Urothelium cell line (cell line): ENCODE measurements around the gene CMTM7.
A peak's percentile ranks its signal among the peaks of the same experiment; 100 is the strongest.

Experiments used
- DNase-seq: peaks from one replicate; pipeline ENCODE4 v3.0.0; 2011; ENCODE audit warnings: low spot score, mixed read lengths
- FAIRE-seq: peaks from 2 replicates; lab custom pipeline; 2011; peaks lifted over from hg19 to GRCh38; lab: Jason Lieb, UNC

CMTM7 gene

DNA sequence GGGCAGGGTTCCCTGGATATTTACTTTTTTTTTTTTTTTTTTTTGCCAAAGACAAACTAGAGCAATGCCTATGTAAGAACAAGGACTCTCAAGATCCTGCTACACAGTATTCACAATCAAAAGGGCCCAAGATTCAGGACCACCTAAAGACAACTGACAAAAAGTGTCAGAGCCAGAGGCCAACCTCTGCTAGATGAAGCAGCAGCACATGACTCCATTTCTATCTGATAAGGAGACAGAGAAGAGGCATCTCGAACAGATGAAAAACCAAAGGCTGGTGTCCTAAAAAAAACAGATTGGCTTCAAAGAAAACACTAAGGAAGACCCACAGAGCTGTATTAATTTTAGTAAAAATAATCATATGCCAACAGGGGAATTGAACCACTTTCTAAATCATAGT, 91.0 kb downstream of the CMTM7 start:
- no peak for FAIRE-seq
- no peak for DNase-seq

DNA sequence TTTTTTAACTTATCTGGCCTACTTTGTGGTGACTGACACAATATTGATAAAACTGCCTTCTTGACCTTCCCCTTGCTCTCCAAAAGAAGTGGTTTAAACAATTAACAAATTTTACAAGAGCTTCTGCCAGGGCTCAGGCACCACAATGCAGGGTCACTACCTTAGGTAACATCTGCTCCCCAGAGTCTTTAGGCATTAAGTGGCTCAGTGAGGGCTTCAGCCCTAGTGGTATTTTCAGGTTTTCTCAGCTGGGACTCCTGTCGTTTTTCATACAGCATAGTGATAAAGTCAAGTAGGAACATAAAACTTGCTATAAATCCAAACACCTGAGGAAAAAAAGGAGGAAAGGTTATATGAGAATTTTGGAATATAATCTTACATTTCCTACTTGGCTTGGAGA, 92.1 kb downstream of the CMTM7 start:
- no peak for FAIRE-seq
- DNase-seq = no peak

DNA sequence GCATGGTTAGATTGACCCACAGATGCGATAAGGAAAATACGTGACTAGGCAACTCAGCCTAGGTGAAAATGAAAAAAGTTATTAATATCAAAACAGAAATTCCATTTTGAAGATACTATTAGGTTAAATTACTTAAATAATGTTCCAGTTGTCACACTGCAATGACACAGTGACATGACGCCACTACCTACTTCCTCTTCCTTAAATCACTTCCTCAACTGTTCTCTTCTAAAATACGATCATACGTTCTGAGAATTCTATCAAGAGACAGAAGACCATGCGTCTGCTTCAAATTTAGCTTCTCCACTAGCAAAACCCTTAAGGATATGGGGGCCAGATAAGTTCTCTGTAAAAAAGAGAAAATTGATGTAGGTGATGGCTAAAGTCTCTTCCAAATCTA, 92.8 kb downstream of the CMTM7 start:
- no peak for FAIRE-seq
- DNase-seq = no peak

DNA sequence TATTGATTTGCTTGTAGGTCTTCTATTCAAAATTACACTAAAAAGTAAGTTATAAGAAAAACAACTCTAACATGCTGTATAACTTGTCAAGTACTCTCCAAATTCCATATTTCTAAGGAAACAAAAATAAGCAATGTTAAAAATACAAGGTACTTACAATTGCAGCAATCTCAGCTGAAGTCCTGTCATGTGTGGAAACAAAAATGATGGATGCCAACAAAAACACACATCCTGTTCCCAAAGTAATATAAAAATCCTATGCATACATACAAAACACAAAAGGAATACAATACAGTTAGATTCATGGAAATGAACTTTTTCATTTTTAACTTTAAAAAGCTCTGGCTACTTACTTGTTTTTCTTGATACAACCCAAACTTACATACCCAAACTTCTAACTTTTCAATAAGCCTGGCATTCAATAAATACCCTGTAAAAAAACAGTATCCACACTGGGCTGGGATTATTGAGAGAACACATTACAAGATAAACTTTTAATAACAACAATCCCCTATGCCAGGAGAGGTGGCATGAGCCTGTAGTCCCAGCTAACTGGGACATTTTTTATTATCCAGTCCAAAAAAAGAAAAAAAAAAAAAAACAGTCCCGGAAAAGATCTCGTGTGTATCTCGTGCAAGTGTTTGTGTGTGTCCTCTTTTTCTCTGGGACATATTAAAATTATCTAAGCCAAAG, 96.3 kb downstream of the CMTM7 start:
- DNase-seq (no peak), FAIRE-seq (no peak)

DNA sequence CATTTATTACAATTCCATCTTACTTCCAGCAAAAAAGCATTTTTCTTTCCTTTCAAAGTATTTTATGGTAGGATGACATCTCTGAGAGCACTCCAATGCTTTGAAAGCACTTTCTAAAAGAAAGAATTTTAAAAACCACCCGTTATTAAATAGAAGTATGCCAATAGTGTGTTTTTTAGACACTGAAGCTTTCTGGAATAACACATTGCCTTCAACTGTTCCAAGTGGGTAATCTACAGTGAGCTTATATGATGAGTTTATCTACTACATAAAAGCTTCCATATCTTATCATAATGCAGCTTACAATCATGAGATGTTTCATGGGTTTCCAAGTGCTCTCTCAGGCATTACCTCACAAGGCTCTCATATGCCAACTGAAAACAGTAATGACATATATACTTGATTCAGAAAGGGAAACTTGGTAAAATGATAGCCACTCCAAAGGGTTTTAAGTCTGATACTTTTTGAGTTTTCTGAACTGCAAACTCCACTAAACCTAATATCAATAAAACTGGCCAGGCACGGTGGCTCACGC, 96.9 kb downstream of the CMTM7 start:
- FAIRE-seq (no peak), DNase-seq (no peak)

DNA sequence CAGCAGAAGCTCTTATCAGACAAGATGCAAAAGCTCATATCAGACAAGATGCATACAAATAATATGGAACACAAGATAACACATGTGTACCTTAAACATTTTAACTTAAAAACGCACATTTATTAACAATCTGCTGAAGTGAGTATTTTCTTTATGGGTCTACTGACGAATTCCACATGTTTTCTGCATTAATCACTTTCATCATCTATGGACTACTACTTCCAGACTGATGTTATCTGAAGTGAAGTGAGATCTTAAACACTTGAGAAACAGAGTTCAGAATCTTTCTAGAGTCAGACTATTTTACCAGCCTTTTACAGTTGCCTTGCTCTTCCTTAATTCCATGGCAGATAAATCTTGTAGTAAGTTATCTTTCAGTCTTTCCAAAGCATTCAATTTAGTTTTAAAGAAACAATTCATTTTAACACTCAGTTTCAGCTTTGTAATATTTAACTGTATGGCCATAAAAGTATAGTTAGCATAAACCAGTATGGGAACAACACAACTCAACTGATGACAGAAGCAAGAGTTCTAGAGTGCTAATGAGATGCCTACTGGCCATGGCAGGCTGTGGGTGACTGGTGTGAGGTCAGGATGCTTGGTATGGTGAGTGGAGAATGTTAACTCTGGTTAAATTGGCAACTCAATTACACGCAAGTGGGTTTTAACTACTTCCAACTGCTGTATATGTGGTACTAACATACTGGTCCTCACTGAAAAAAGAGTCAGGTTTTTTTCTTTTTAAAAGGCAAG, 101.2 kb downstream of the CMTM7 start:
- no peak for FAIRE-seq
- DNase-seq = no peak

DNA sequence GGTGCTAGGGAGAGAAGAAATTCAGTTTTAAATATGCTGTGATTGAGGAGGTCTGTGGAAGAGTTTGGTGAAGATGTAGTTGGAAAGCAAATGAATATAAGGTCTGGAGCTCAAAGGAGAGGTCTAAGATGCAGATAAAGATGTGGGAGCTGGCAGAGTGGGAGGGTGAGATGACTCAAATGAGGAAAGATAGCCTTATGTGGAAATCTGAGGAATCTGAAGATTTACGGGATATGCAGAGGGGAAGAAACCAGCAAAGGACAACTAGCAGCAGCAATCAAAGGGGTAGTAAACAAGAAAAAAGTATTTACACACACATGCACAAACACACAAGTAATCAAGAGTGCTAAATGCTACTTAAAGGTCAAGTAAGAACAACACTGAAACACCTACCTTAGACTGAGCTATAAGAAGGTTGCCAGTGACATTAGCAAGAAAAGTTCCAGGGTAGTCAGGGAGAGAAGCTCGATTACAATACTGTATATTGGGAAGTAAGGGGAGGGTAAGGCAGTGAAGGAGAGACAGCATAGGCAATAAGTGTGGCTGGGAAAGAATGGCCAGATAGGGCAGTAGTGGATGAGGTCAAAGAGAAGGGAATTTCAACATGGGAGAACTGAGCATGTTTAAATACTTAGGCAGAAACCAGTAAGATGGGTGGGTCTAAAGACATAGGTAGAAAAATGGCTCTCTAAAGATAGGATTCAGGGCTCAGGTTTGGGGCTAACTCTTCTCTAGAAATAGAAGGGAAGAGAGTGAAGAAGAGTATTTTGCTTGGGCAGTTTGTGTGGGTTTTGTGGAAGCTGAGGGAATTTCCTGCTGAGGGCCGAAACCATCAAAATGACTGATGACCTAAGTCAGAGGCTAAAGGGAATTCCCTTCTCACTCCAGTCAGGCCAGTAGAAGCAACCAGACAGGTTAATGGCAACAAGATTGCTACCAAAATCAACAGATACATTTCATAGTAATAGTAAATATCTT, 102.1 kb downstream of the CMTM7 start:
- DNase-seq (no peak), FAIRE-seq (no peak)

DNA sequence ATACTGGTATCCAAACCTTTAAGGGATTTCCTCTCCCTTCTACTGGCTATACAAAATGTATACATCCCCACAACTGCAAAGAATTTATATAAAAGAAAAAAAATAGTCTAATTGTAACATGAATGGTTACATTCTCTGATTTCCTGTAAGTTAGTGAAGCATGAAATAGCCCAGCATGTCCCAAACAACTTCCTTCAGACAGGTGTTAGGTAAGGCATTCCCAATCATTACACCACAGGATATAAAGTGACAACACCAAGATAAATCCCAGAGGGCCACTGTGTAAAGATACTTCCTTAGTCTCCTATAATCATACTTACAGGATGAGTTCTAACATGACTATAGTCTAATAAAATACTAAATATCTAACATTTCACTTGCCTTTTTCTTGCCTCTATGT, 103.4 kb downstream of the CMTM7 start:
- DNase-seq (no peak), FAIRE-seq (no peak)

DNA sequence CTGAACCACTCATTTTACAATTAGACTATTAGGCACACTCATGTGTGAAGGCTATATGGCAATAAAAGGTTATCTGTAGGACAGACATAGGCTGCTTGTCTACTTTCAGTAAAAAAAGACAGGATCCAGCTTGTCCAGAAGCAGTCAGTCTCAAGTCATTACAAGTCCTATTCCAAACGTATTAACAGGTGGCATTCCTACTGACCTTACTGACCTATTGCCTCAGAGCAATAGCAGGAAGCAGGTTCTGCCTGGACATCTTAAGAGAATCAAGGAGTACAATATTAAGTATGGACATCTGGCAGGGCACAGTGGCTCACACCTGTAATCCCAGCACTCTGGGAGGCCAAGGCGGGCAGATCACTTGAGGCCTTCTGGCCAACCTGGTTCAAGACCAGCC, 104.0 kb downstream of the CMTM7 start:
- no peak for FAIRE-seq
- no peak for DNase-seq

DNA sequence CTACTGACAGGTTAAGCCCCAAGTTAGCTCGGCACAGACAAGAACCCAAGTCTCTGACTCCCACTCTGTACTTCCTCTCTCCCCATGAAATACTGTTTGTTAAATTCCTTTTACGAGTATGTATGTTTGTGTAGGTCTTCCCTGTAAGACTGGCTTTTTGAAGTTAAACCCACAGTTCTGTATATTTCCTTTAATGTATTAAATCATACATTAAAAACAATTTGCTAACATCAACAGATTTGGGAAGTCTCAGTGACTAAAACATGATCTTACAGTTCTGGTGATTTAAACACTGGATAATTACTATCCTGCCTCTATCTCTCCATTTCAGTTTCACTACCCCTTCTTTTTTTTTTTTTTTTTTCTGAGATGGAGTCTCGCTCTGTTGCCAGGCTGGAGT, 106.6 kb downstream of the CMTM7 start:
- no peak for FAIRE-seq
- no peak for DNase-seq

DNA sequence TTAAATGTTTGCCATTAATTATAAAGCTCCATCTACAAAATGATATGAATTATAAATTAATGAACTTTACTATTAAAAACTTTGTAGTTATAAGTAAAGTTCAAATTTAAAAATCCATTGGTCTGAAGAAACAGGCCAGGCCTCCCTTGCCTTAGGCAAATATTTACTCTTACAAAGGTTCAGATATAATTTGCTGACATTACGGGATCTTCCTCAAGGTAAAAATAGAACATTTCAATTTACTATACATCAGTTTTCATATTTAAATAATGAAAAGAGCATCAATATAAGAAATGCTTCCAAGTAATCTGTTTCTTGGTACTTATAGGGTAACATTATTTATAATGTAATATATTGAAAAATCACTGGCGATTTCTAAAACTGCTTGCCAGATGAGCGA, 107.3 kb downstream of the CMTM7 start:
- DNase-seq = no peak
- FAIRE-seq = no peak

DNA sequence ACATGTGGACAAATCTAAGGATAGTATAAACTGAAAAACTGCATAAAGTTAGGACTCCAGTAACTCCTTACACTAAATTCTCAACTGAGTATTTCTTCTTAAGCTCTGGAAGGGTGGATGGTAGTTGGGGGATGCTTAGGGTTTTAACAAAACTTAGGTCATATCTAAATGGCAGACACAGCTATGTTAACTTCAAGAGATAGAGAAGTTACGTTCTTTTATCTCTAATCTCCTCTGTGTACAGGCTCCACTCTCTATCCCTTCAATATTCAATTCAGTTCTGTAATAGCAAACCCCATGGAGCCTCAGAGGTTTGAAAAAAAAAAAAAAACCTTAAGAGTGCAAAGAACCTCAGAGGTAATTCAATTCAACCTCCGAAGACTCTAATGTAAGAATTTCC, 107.9 kb downstream of the CMTM7 start:
- DNase-seq = no peak
- no peak for FAIRE-seq

DNA sequence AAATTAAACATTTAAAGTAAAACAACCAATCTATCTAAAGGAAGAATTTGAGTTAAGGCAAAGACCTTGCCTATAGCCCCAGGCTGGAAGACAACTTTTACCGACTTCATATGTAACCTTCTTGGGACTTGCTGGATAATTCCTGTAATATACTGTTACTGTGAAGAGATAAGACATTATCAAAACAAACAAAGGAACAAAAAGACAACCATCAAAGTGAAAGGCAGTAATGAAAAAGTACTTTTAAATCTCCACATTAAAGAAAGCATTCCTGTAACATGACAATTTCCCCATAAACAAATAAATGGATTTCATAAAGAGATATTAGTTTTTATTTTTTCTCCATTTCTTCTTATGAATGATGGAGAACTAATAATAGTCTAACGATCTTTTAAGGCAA, 108.6 kb downstream of the CMTM7 start:
- DNase-seq (no peak), FAIRE-seq (no peak)

DNA sequence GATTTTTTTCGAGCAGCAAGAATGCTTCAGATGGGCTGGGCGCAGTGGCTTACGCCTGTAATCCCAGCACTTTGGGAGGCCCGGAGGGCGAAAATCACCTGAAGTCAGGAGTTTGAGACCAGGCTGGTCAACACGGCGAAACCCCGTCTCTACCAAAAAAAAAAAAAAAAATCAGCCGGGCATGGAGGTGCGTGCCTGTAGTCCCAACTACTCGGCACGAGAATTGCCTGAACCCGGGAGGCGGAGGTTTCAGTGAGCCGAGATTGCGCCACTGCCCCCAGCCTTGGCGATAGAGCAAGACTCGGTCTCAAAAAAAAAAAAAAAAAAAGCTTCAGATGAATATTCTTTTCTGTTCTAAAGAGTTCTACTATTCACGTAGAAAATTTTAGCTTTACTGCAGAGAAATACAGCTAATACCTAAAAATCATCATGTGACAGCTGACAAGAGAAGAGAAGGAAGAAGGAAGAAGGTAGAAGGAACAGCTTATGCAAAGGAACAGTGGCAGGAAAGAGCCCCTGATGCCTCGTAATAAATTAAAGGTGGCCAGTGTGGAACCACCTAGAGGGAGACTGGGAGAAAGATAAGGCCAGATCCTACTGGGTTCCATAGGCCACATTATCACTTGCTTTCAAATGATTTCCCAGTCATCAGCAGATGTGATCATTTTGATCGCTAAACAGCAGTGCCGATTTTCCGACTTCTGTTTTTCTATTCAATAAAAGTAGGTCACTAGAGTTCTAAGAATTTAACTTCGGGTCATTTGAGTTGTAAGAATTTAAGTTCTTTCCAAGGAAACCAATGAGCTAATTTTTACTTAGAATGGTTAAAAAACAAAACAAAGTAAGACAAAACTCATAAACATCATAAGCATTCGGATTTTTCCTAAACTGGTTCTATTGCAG, 109.5 kb downstream of the CMTM7 start:
- FAIRE-seq = no peak
- DNase-seq = peak; percentile 16

DNA sequence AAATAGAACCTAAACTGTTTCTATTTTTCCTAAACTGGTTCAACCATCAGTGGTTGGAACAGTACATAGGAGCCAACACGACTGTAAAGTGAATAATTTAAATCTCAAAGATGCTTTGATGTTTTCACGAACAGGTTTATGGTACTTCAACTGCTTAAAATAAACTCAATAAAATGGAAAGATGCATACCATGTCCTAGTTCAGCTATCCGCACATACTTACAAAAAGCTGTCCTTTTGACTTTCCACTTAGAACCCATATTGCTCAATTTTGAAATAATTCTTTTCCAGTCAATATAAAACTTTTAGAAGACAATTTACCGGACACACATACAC, 110.1 kb downstream of the CMTM7 start:
- FAIRE-seq (no peak), DNase-seq (no peak)

DNA sequence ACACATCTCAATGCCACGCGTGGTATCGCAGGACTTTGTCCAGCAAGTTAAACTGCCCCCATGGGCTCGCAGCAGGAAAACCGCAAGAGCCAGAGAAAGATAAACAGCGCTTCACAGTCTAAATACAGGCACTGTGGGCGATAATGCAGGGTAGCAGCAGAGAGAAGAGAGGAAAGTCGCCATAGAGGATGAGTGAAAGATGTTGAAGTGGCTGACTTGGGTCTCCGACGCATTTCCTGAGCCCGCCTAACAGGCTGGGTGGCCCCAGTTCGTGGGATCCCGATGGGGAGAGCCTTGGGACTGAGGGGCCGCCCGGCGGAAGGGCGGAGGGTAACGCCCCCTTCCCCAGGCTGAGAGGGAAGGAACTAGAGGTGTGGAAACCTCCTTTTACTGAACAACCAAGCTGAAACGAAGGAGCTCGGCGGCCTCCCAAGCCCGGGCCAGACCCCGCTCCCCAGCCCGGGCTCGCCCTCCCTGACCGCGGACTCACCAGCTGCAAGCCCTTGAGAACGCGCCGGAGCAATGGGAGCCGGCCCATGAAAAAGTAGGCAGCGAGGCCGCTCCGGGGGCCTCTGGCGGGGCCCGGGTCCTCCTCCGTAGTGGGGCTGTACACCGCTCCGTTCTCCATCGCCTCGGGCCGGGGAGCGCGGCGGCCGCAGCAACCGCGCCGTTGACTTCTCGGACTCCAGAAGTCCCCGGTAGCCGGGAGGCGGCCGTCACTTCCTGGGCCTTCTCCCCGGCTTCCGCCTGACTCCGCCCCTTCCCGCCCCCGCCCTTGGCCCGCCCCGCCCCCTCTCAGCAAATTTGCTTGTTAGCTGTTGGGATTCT, 110.7 kb downstream of the CMTM7 start, which contains the start of gene CMTM6:
TSS of gene CMTM6 (minus strand) at position 735 of the 828 bp plus-strand sequence. CDS start at position 628, 107 bp downstream.
- peak; percentile 96 for DNase-seq
- FAIRE-seq = no peak

DNA sequence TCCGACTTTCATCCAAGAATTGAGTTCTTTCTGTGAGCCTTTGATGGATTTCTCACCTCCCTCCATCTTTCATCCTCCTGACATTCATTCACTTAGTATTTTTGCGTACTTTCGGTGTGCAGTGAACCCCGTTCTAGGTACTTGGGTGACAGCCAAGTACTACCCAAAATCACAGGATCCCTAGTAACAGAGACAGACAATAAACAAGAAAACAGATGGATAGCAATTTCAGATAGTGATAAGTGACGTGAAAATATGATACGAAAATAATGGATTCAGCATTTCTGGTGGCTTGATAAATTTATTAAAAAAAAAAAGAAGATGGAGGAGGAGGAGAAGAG, 111.3 kb downstream of the CMTM7 start:
- DNase-seq (no peak), FAIRE-seq (no peak)
